GM19238 (cell line): Measurements from ENCODE around the gene CDC27.
"Not testable (repeated sequence)": the region's sequence is repeated elsewhere in the genome, so short reads cannot be mapped to it uniquely, and the experiment has no call there.

ENCODE experiments used
- DNase-seq: peaks from one replicate; pipeline ENCODE4 v3.0.0; 2011; ENCODE audit warnings: low spot score; ENCODE audit not compliant: insufficient read length

The CDC27 gene

GRCh38 chr17:47193931-47194511 lies 4.9 kb upstream of the CDC27 start:
- no peak for DNase-seq

- no peak for DNase-seq
Observed at GRCh38 chr17:47192554-47192953, 3.5 kb upstream of the CDC27 start.

- no peak for DNase-seq
Observed at GRCh38 chr17:47190770-47191169, 1.7 kb upstream of the CDC27 start.

GRCh38 chr17:47190243-47190642 lies 1.1 kb upstream of the CDC27 start:
- no peak for DNase-seq

GRCh38 chr17:47189732-47190237 lies 690 bp upstream of the CDC27 start:
- DNase-seq: no peak

- no peak for DNase-seq
Observed at GRCh38 chr17:47188271-47188875, 722 bp downstream of the CDC27 start.

- no peak for DNase-seq
Observed at GRCh38 chr17:47184681-47185080, 4.4 kb downstream of the CDC27 start.

- not testable (repeated sequence) for DNase-seq
Observed at GRCh38 chr17:47180988-47181387, 8.1 kb downstream of the CDC27 start.

GRCh38 chr17:47180337-47180736 lies 8.8 kb downstream of the CDC27 start:
- DNase-seq: no peak

- no peak for DNase-seq
Observed at GRCh38 chr17:47179141-47179540, 10.0 kb downstream of the CDC27 start.

- DNase-seq: no peak
Observed at GRCh38 chr17:47177261-47177660, 11.8 kb downstream of the CDC27 start.

- no peak for DNase-seq
Observed at GRCh38 chr17:47176389-47176826, 12.7 kb downstream of the CDC27 start.

GRCh38 chr17:47174823-47175222 lies 14.3 kb downstream of the CDC27 start:
- DNase-seq: not testable (repeated sequence)

GRCh38 chr17:47172696-47173565 lies 16.2 kb downstream of the CDC27 start:
- DNase-seq: no peak

- DNase-seq: no peak
Observed at GRCh38 chr17:47170710-47171109, 18.4 kb downstream of the CDC27 start.

GRCh38 chr17:47168896-47169295 lies 20.2 kb downstream of the CDC27 start:
- not testable (repeated sequence) for DNase-seq

GRCh38 chr17:47166854-47167253 lies 22.2 kb downstream of the CDC27 start:
- DNase-seq: not testable (repeated sequence)

- DNase-seq: no peak
Observed at GRCh38 chr17:47165137-47165536, 24.0 kb downstream of the CDC27 start.

- no peak for DNase-seq
Observed at GRCh38 chr17:47164263-47164662, 24.8 kb downstream of the CDC27 start.

GRCh38 chr17:47162013-47162622 lies 27.0 kb downstream of the CDC27 start:
- no peak for DNase-seq

- no peak for DNase-seq
Observed at GRCh38 chr17:47159315-47159714, 29.8 kb downstream of the CDC27 start.

- no peak for DNase-seq
Observed at GRCh38 chr17:47145351-47145750, 43.7 kb downstream of the CDC27 start.
